ENCODE data around the gene RBMS3. TPM values are rescaled to one million over a fixed set of nuclear protein-coding genes. Genes with fewer than 3 reads are reported as not detected.

RBMS3 gene
- total and polyA plus RNA-seq, 3 donors from 2014 or later, result 5.6 to 36.2 (median 19.7) TPM

- H3K9me3 ChIP-seq, result no peaks in the 10 kb centered on the region
- intact Hi-C loops (cut with DNase I; ENCODE audit: low total_unique reads), result no loop called here
- no peaks in the 10 kb centered on the region for H3K27me3 ChIP-seq
- no peak for DNase-seq
- no peaks in the 10 kb centered on the region for H3K4me1 ChIP-seq
- H3K4me3 ChIP-seq, result no peak overlapping the region
- no peak for TF ChIP-seq POLR2A (IDR thresholded peaks at IDR 0.05)
- TF ChIP-seq, protein P1, sequence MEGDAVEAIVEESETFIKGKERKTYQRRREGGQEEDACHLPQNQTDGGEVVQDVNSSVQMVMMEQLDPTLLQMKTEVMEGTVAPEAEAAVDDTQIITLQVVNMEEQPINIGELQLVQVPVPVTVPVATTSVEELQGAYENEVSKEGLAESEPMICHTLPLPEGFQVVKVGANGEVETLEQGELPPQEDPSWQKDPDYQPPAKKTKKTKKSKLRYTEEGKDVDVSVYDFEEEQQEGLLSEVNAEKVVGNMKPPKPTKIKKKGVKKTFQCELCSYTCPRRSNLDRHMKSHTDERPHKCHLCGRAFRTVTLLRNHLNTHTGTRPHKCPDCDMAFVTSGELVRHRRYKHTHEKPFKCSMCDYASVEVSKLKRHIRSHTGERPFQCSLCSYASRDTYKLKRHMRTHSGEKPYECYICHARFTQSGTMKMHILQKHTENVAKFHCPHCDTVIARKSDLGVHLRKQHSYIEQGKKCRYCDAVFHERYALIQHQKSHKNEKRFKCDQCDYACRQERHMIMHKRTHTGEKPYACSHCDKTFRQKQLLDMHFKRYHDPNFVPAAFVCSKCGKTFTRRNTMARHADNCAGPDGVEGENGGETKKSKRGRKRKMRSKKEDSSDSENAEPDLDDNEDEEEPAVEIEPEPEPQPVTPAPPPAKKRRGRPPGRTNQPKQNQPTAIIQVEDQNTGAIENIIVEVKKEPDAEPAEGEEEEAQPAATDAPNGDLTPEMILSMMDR (IDR thresholded peaks at IDR 0.05), result no peak
- WGBS, 2 donors, result 35 to 38% methylated on average over 2 of the region's 2 CpGs
- H3K36me3 ChIP-seq (ENCODE audit: low read depth, missing control alignments), result no peaks in the 10 kb centered on the region
- no peak overlapping the region for H3K27ac ChIP-seq
These were observed 9.7 kb downstream of the RBMS3 start for GRCh38 chr3:29290596-29290995.

- no peaks in the 10 kb centered on the region for H3K36me3 ChIP-seq (ENCODE audit: low read depth, missing control alignments)
- H3K9me3 ChIP-seq, result no peaks in the 10 kb centered on the region
- DNase-seq, result no peak
- H3K27ac ChIP-seq, result no peak overlapping the region
- H3K27me3 ChIP-seq, result no peaks in the 10 kb centered on the region
- 64 to 78% methylated on average over 4 of the region's 4 CpGs for WGBS, 2 donors
- no peak overlapping the region for H3K4me3 ChIP-seq
- no peak for TF ChIP-seq POLR2A (IDR thresholded peaks at IDR 0.05)
- TF ChIP-seq, protein P1 (IDR thresholded peaks at IDR 0.05), result no peak
- H3K4me1 ChIP-seq, result no peaks in the 10 kb centered on the region
- intact Hi-C loops (cut with DNase I; ENCODE audit: low total_unique reads), result no loop called here
These were observed 10.6 kb downstream of the RBMS3 start for GRCh38 chr3:29291260-29291981.

DNA sequence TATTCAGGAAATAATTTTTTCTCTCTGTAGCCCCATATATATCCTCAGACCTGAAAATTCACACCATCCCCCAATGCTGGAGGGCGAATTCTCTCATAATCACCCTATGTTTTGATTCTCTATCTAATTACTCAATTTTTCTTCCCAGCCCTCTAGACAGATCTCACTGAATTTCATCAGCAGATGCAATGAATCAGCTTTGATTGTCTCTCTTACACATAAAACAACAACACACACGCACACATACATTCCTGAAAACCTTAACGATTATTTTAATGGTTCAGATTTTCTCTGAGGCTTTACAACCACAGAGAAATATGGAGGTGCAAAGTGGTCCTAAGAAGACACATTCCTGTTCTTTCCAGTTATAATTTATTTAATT, 11.1 kb downstream of the RBMS3 start:
- no peaks in the 10 kb centered on the region for H3K4me1 ChIP-seq
- no peaks in the 10 kb centered on the region for H3K36me3 ChIP-seq (ENCODE audit: low read depth, missing control alignments)
- DNase-seq, result no peak
- TF ChIP-seq, protein P1 (IDR thresholded peaks at IDR 0.05), result no peak
- TF ChIP-seq POLR2A (IDR thresholded peaks at IDR 0.05), result no peak
- H3K27me3 ChIP-seq, result no peaks in the 10 kb centered on the region
- no peaks in the 10 kb centered on the region for H3K9me3 ChIP-seq
- WGBS, 2 donors, result 80 to 85% methylated on average over 3 of the region's 3 CpGs
- intact Hi-C loops (cut with DNase I; ENCODE audit: low total_unique reads), result no loop called here
- no peak overlapping the region for H3K4me3 ChIP-seq
- H3K27ac ChIP-seq, result no peak overlapping the region

DNA sequence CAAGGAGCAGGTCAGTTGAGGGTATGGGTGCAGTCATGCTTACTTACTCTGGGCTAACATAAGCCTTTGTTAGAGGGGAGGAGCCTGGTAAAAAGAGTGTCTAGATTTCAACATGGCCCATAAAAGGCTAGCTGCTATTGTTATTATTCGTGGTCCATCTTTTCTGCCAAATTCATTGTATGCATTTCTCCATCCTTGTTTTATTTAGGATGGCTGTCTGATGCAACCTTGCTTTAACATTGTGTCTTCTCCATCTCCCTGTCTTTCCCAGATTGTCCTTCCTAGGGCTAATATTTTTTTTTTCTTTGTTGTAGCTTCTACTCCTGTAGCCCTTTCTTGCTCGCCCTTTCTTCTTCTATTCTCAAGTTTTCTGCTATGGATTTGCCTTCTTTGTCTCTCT, 12.6 kb downstream of the RBMS3 start:
- DNase-seq, result no peak
- Histone ChIP-seq H3K9me3 (no peaks in the 10 kb centered on the region), H3K4me3 (no peak overlapping the region), H3K4me1 (no peaks in the 10 kb centered on the region), H3K36me3 (ENCODE audit: low read depth, missing control alignments) (no peaks in the 10 kb centered on the region), H3K27me3 (no peaks in the 10 kb centered on the region), H3K27ac (no peak overlapping the region)
- no peak for TF ChIP-seq POLR2A (IDR thresholded peaks at IDR 0.05)
- TF ChIP-seq, protein P1 (IDR thresholded peaks at IDR 0.05), result no peak
- WGBS, 2 donors, result 38 to 73% methylated on average over 2 of the region's 2 CpGs
- intact Hi-C loops (cut with DNase I; ENCODE audit: low total_unique reads), result no loop called here

DNA sequence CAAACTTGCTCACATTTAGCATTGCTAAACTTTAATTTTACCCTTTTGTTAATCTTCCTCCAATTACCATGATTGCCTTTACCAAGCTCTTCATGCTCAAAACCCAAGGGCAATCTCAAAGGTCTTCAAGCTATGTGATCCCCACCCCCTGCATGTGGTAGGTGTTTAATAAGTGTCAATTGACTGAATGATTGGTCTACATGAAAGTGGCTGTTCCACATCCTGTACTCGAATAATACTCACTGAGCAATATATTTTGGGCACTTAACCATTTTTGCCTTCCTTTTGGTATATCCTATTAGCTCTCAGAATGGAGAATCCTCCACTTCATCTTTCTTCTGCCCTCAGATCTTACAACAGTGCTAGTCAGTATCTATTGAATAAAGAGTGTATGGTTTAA, 17.1 kb downstream of the RBMS3 start:
- no peak for DNase-seq
- WGBS, 2 donors, result 75 to 81% methylated on average over 1 of the region's 1 CpG
- H3K36me3 ChIP-seq (ENCODE audit: low read depth, missing control alignments), result no peaks in the 10 kb centered on the region
- H3K27me3 ChIP-seq, result no peaks in the 10 kb centered on the region
- intact Hi-C loops (cut with DNase I; ENCODE audit: low total_unique reads), result no loop called here
- no peaks in the 10 kb centered on the region for H3K4me1 ChIP-seq
- TF ChIP-seq, protein P1 (IDR thresholded peaks at IDR 0.05), result no peak
- TF ChIP-seq POLR2A (IDR thresholded peaks at IDR 0.05), result no peak
- H3K4me3 ChIP-seq, result no peak overlapping the region
- H3K27ac ChIP-seq, result no peak overlapping the region
- H3K9me3 ChIP-seq, result no peaks in the 10 kb centered on the region
